ENCODE measurements around the gene HACD1.

The HACD1 gene

GRCh38 chr10:17648243-17649035 lies 31.3 kb upstream of the HACD1 start:
- no peaks in the 10 kb centered on the region for H4K20me1 ChIP-seq (ENCODE audit: insufficient read depth, low read length)
- peaks cover 27% of the 10 kb centered on the region for H3K36me3 ChIP-seq (ENCODE audit: insufficient read depth, low read length)
- H3K9ac ChIP-seq (ENCODE audit: low read length), result no peak overlapping the region
- H3K4me1 ChIP-seq (ENCODE audit: insufficient read depth, low read length, severe bottlenecking), result peaks cover 20% of the 10 kb centered on the region
- TF ChIP-seq EZH2 (IDR thresholded peaks at IDR 0.05; ENCODE audit: borderline replicate concordance, low read length) (no peak), CTCF (IDR thresholded peaks at IDR 0.05; ENCODE audit: low read length) (no peak)
- H3K4me2 ChIP-seq (ENCODE audit: low read length), result no peak overlapping the region
- no peaks in the 10 kb centered on the region for H3F3A ChIP-seq (ENCODE audit: insufficient read depth, low read length)
- no peak overlapping the region for H2AFZ ChIP-seq (ENCODE audit: low read length)
- H3K9me2 ChIP-seq (ENCODE audit: low read depth, low read length), result no peaks in the 10 kb centered on the region
- no peak overlapping the region for H3K4me3 ChIP-seq (ENCODE audit: low read depth, low read length, poor library complexity, severe bottlenecking)
- H3K79me2 ChIP-seq (ENCODE audit: insufficient read depth, low read length), result peaks cover 89% of the 10 kb centered on the region
- no peak overlapping the region for H3K27ac ChIP-seq (ENCODE audit: low read depth, low read length, poor library complexity, severe bottlenecking)
- peaks cover 8% of the 10 kb centered on the region for H3K9me3 ChIP-seq (ENCODE audit: low read length)
- no peaks in the 10 kb centered on the region for H3K27me3 ChIP-seq (ENCODE audit: insufficient read depth, low read length)

- H3K27me3 ChIP-seq (ENCODE audit: insufficient read depth, low read length), result no peaks in the 10 kb centered on the region
- H3K4me3 ChIP-seq (ENCODE audit: low read depth, low read length, poor library complexity, severe bottlenecking), result no peak overlapping the region
- H3K27ac ChIP-seq (ENCODE audit: low read depth, low read length, poor library complexity, severe bottlenecking), result no peak overlapping the region
- peaks cover 18% of the 10 kb centered on the region for H3K36me3 ChIP-seq (ENCODE audit: insufficient read depth, low read length)
- no peak overlapping the region for H3K9ac ChIP-seq (ENCODE audit: low read length)
- no peaks in the 10 kb centered on the region for H4K20me1 ChIP-seq (ENCODE audit: insufficient read depth, low read length)
- H3K9me2 ChIP-seq (ENCODE audit: low read depth, low read length), result no peaks in the 10 kb centered on the region
- H2AFZ ChIP-seq (ENCODE audit: low read length), result no peak overlapping the region
- peaks cover 87% of the 10 kb centered on the region for H3K79me2 ChIP-seq (ENCODE audit: insufficient read depth, low read length)
- peaks cover 28% of the 10 kb centered on the region for H3K4me1 ChIP-seq (ENCODE audit: insufficient read depth, low read length, severe bottlenecking)
- H3K4me2 ChIP-seq (ENCODE audit: low read length), result no peak overlapping the region
- no peak for TF ChIP-seq EZH2 (IDR thresholded peaks at IDR 0.05; ENCODE audit: borderline replicate concordance, low read length)
- TF ChIP-seq CTCF (IDR thresholded peaks at IDR 0.05; ENCODE audit: low read length), result no peak
- no peaks in the 10 kb centered on the region for H3F3A ChIP-seq (ENCODE audit: insufficient read depth, low read length)
- H3K9me3 ChIP-seq (ENCODE audit: low read length), result peaks cover 3% of the 10 kb centered on the region; the same call in 1 of the 2 replicates
These were observed 30.2 kb upstream of the HACD1 start for GRCh38 chr10:17647326-17647725.

GRCh38 chr10:17645621-17646345 lies 28.6 kb upstream of the HACD1 start:
- Histone ChIP-seq H3K27me3 (ENCODE audit: insufficient read depth, low read length) (no peaks in the 10 kb centered on the region), H3K27ac (ENCODE audit: low read depth, low read length, poor library complexity, severe bottlenecking) (no peak overlapping the region), H3F3A (ENCODE audit: insufficient read depth, low read length) (no peaks in the 10 kb centered on the region), H3K4me3 (ENCODE audit: low read depth, low read length, poor library complexity, severe bottlenecking) (peak overlapping the region; percentile 97), H3K4me2 (ENCODE audit: low read length) (peak overlapping the region; percentile 88), H3K36me3 (ENCODE audit: insufficient read depth, low read length) (peaks cover 12% of the 10 kb centered on the region; the same call in 1 of the 2 replicates), H3K9me3 (ENCODE audit: low read length) (no peaks in the 10 kb centered on the region; the same call in 1 of the 2 replicates), H2AFZ (ENCODE audit: low read length) (no peak overlapping the region), H3K9ac (ENCODE audit: low read length) (peak overlapping the region; percentile 93; the same call in 1 of the 2 replicates), H3K9me2 (ENCODE audit: low read depth, low read length) (no peaks in the 10 kb centered on the region), H3K4me1 (ENCODE audit: insufficient read depth, low read length, severe bottlenecking) (peaks cover 36% of the 10 kb centered on the region), H4K20me1 (ENCODE audit: insufficient read depth, low read length) (no peaks in the 10 kb centered on the region), H3K79me2 (ENCODE audit: insufficient read depth, low read length) (peaks cover 73% of the 10 kb centered on the region)
- TF ChIP-seq EZH2 (IDR thresholded peaks at IDR 0.05; ENCODE audit: borderline replicate concordance, low read length) (no peak), CTCF (IDR thresholded peaks at IDR 0.05; ENCODE audit: low read length) (no peak)

Data from OCI-LY1 (cell line).